ENCODE measurements around the gene E2F3.

The E2F3 gene

GRCh38 chr6:20532881-20533280, 131.2 kb downstream of the E2F3 start:
- DNase-seq, result no peak
- TF ChIP-seq GATA1 (IDR thresholded peaks at IDR 0.05; ENCODE audit: low read depth, low read length) (no peak), POLR2A (IDR thresholded peaks at IDR 0.05; ENCODE audit: low read length) (no peak)

DNA sequence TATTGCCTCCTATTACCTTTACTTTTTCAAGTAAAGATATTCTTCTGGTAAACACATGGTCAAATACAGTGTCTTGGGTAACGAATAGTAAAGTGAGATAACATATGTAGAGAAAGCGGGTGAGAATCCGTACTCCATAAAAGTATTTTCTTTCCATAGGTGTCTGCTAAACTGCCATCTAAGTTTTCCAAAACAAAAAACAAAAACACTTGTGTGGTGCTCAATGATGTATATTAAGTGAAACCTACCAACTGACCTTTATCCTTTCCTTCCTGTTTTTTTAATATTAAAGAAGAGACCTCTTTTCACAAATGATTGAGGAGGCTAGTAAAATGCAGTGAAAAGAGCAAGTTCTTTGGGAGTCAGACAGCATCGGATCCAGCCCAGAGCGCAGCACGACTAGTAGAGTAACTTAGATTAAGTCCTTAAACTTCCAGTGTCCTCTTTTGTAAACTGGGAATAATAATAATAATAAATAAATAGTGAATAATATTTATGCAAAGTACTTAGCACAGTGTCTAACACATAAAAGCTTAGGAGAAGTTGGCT, 132.1 kb downstream of the E2F3 start:
- DNase-seq, result no peak
- TF ChIP-seq GATA1 (IDR thresholded peaks at IDR 0.05; ENCODE audit: low read depth, low read length) (no peak), POLR2A (IDR thresholded peaks at IDR 0.05; ENCODE audit: low read length) (no peak)

- DNase-seq, result peak; percentile 94 to 95
- TF ChIP-seq POLR2A (IDR thresholded peaks at IDR 0.05; ENCODE audit: low read length), result peak; percentile 87
- TF ChIP-seq GATA1 (IDR thresholded peaks at IDR 0.05; ENCODE audit: low read depth, low read length), result no peak
These were observed 132.9 kb downstream of the E2F3 start, which contains the start of gene CDKAL1 for GRCh38 chr6:20534295-20535262. CDKAL1 (plus strand) TSS chr6:20534457; CDS start chr6:20546351, 11,894 bp downstream.

DNA sequence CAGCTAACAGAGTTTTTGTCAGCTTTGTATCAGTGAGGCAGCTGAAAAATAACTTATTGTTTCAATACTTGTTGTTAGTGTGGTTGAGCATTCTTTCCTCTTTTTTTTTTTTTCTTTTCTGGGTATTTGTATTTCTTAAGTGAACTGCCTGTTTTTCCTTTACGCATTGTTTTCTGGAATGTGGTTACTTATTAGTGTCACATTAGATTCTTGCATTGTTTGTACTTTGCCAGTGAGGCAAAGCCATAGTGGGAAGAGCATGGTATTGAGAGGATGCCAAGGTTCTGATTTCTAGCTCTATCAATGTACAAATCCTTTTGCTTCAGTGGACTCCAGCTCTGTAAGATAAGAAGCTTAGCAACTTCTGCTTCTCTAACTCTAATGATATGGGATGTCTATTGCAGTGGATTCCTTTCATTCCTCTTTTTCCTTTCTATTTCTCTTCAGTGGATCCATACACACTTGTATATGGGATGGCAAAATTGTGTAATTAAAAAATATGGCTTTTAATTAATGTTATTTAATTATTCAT, 136.5 kb downstream of the E2F3 start:
- TF ChIP-seq POLR2A (IDR thresholded peaks at IDR 0.05; ENCODE audit: low read length), result no peak
- no peak for TF ChIP-seq GATA1 (IDR thresholded peaks at IDR 0.05; ENCODE audit: low read depth, low read length)
- DNase-seq, result peak in 1 of 2 experiments; percentile 24

DNA sequence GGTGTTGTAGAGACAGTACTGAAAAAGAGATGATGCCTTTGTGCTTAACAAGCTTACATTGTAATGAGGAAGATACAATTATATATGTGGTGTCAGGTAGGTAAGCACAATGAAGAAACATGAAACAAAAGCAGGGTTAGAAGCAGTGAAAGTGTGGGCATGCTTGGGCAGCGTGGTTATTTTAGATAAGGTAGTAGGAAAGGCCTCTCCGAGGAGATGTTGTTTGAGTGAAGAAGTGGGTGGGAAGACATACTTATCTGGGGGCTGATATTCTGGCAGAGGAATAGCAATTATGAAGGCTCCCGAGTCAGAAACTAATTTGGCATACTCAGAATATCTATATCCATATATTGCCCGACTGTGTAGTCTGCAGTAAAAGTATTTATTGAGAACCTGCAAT, 137.2 kb downstream of the E2F3 start:
- DNase-seq, result peak; percentile 32 to 51
- TF ChIP-seq GATA1 (IDR thresholded peaks at IDR 0.05; ENCODE audit: low read depth, low read length), result no peak
- TF ChIP-seq POLR2A (IDR thresholded peaks at IDR 0.05; ENCODE audit: low read length), result no peak

- TF ChIP-seq POLR2A (IDR thresholded peaks at IDR 0.05; ENCODE audit: low read length) (no peak), GATA1 (IDR thresholded peaks at IDR 0.05; ENCODE audit: low read depth, low read length) (no peak)
- no peak for DNase-seq
These were observed 137.7 kb downstream of the E2F3 start for GRCh38 chr6:20539387-20539786.

GRCh38 chr6:20540683-20541082, 139.0 kb downstream of the E2F3 start:
- no peak for DNase-seq
- TF ChIP-seq POLR2A (IDR thresholded peaks at IDR 0.05; ENCODE audit: low read length) (no peak), GATA1 (IDR thresholded peaks at IDR 0.05; ENCODE audit: low read depth, low read length) (no peak)

DNA sequence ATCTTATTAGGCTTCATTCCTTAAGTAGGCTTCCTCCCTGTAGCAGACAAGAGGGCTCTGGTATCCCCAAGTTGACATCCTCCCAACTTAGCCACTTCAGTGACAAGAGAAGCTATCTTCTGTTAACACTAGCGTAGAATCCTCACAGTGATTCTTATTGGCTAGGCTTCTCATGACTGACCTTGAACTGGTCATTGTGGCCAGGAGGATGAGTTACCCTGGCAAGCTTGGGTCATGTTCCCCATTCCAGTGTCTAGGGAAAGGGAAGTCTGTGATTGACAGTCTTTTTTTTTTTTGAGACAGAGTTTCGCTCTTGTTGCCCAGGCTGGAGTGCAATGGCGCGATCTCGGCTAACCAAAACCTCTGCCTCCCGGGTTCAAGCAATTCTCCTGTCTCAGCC, 139.7 kb downstream of the E2F3 start:
- no peak for DNase-seq
- TF ChIP-seq GATA1 (IDR thresholded peaks at IDR 0.05; ENCODE audit: low read depth, low read length), result no peak
- no peak for TF ChIP-seq POLR2A (IDR thresholded peaks at IDR 0.05; ENCODE audit: low read length)

DNA sequence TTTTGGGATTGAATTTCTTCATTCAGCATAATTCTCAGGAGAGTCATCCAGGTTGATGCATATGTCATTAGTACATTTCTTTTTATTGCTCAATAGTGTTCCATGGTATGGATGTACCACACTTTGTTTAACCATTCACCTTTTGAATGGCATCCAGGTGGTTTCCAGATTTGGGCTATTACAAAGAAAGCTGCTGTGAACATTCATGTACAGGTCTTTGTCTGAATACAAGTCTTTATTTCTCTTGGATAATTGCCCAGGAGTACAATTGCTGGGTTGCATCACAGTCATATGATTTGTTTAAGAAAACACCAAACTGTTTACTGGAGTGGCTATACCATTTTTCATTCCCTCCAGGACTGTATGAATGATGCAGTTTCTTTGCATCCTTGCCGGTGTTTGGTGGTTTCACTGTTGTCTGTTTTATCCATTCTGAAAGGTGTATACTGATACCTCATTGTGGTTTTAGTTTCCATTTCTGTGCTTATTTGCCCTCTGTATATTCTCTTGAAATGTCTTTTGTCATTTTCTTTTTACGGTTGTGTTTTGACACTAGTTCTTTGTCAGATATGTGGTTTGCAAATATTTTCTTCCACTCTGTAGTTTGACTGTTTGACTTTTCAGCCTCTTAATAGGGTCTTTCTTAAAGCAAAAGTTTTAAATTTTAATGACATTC, 141.4 kb downstream of the E2F3 start:
- TF ChIP-seq GATA1 (IDR thresholded peaks at IDR 0.05; ENCODE audit: low read depth, low read length) (no peak), POLR2A (IDR thresholded peaks at IDR 0.05; ENCODE audit: low read length) (no peak)
- no peak for DNase-seq

All from erythroblast (primary cell).